ENCODE data around the gene CDC45.
"Not testable (repeated sequence)": the region's sequence is repeated elsewhere in the genome, so short reads cannot be mapped to it uniquely, and the experiment has no call there.

CDC45 gene

GRCh38 chr22:19479355-19480172 lies at the start of gene CDC45:
CDC45 (plus strand) TSS chr22:19479920; CDS start chr22:19479969, 49 bp downstream.
- peak; percentile 94 for DNase-seq

- DNase-seq = peak; percentile 59
These were observed 49.5 kb upstream of the CDC45 start for GRCh38 chr22:19429950-19430889.

GRCh38 chr22:19430890-19431541 lies 48.7 kb upstream of the CDC45 start:
- DNase-seq = peak; percentile 49

GRCh38 chr22:19431649-19432132 lies 48.0 kb upstream of the CDC45 start, which contains the start of gene HIRA:
HIRA (minus strand) TSS chr22:19431733; CDS start chr22:19431476, 257 bp downstream.
- DNase-seq = peak; percentile 94

GRCh38 chr22:19432133-19432851 lies 47.4 kb upstream of the CDC45 start, which contains the start of gene MRPL40:
MRPL40 (plus strand) TSS chr22:19432545; CDS start chr22:19432555, 10 bp downstream.
- peak; percentile 93 for DNase-seq

GRCh38 chr22:19434401-19434800 lies 45.3 kb upstream of the CDC45 start:
- DNase-seq = peak; percentile 36

- DNase-seq = no peak
These were observed 44.7 kb upstream of the CDC45 start for GRCh38 chr22:19434829-19435580.

GRCh38 chr22:19436444-19437161 lies 43.1 kb upstream of the CDC45 start:
- DNase-seq = not testable (repeated sequence)

GRCh38 chr22:19438298-19438697 lies 41.4 kb upstream of the CDC45 start:
- no peak for DNase-seq

GRCh38 chr22:19440411-19441195 lies 39.1 kb upstream of the CDC45 start:
- no peak for DNase-seq

- no peak for DNase-seq
These were observed 37.6 kb upstream of the CDC45 start for GRCh38 chr22:19442166-19442565.

- DNase-seq = no peak
These were observed 36.0 kb upstream of the CDC45 start for GRCh38 chr22:19443544-19444211.

- not testable (repeated sequence) for DNase-seq
These were observed 34.3 kb upstream of the CDC45 start for GRCh38 chr22:19445279-19445982.

- DNase-seq = no peak
These were observed 33.0 kb upstream of the CDC45 start for GRCh38 chr22:19446603-19447329.

GRCh38 chr22:19447330-19448075 lies 32.2 kb upstream of the CDC45 start, which contains the start of gene C22orf39:
C22orf39 (minus strand) TSS chr22:19447711; CDS start chr22:19447688, 23 bp downstream.
- peak; percentile 86 for DNase-seq

- DNase-seq = peak; percentile 50
These were observed 31.6 kb upstream of the CDC45 start for GRCh38 chr22:19448076-19448607.

All from stimulated activated CD8-positive, alpha-beta memory T cell treated with anti-CD3 and anti-CD28 coated beads, Interleukin-4, amount 100 ng/mL, for 48 hours (primary cell).